ENCODE results near the gene SAFB.

The SAFB gene

DNA sequence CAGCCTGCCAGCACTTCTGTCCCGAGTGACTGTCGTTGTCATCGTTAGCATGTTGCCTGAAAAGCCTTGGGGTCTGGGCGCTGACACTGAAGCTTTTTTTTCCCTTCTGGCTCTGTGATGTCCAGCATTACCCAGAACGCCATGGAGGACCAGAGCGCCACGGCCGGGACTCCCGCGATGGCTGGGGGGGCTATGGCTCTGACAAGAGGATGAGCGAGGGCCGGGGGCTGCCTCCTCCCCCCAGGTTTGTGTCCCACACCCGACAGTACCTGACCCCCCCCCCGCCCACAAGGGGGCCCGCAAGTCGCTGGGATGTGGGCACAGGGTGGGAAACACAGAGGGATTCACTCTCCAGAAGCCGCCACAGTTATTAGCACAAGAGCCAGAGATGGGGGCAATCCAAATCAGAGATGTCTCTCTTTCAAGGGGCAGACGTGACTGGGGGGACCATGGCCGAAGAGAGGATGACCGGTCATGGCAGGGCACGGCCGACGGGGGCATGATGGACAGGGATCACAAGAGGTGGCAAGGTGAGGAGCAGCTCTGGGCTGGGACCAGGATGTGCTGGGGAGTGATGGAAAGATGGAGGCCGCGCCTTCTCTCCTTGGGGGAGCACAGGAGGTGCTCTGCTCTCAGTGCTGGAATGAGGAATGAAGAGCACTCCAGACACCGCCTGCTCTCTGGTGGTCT lies 44.2 kb downstream of the SAFB start:
- DNase-seq (ENCODE audit: low spot score): no peak

DNA sequence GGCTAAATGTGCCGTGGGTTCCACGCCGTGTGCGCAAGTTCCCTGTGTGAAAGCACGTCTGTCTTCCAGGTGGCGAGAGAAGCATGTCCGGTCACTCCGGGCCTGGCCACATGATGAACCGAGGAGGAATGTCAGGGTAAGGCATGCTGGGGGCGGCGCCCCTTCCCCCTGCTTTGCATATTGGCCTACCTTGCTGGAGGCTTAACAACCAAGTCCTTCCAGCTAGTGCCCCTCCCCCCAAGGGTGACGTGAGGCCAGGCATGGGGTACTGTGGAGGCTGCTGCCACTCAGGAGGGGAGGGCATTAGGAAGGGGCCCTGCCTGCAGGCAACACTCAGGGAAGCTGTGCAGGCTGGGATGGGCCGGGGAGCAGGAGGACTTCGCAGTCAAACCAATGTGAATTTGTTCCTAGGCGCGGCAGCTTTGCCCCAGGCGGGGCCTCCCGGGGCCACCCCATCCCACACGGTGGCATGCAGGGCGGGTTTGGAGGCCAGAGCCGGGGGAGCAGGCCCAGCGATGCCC lies 44.9 kb downstream of the SAFB start:
- DNase-seq (ENCODE audit: low spot score): no peak

DNA sequence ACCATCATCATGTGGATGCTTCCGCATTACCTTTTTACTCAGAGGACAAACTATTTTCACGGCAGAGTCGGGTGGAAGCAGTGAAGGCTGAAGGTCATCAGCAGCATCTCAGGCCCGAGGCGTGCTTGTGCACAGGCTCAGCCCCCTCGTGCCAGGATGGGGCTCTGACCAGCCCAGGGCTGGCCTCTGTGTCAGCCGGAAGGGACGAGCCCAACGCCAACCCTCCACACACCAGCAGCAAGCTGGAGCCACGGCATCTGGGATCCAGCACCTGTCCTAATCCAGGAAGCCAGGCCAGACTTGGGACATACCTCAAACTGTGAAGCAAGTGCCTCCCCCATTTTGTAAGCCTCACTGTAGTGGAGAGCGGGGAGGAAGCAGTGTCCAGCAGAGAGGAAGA lies 46.3 kb downstream of the SAFB start:
- no peak for DNase-seq (ENCODE audit: low spot score)

DNA sequence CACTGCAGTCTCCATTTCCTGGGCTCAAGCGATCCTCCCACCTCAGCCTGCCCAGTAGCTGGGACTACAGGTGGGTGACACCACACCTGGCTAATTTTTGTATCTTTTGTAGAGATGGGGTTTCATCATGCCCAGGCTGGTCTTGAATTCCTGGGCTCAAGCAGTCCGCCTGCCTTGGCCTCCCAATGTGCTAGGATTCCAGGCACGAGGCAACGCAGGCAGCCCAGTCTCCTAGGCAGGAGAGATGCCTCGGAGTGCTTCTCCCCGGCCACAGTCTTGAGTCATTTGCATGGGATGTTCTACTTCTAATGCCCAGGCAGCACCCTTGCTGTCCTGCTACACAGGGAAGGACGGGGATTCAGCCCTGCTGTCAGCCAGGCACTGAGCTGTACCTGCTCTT lies 48.7 kb downstream of the SAFB start:
- no peak for DNase-seq (ENCODE audit: low spot score)

DNA sequence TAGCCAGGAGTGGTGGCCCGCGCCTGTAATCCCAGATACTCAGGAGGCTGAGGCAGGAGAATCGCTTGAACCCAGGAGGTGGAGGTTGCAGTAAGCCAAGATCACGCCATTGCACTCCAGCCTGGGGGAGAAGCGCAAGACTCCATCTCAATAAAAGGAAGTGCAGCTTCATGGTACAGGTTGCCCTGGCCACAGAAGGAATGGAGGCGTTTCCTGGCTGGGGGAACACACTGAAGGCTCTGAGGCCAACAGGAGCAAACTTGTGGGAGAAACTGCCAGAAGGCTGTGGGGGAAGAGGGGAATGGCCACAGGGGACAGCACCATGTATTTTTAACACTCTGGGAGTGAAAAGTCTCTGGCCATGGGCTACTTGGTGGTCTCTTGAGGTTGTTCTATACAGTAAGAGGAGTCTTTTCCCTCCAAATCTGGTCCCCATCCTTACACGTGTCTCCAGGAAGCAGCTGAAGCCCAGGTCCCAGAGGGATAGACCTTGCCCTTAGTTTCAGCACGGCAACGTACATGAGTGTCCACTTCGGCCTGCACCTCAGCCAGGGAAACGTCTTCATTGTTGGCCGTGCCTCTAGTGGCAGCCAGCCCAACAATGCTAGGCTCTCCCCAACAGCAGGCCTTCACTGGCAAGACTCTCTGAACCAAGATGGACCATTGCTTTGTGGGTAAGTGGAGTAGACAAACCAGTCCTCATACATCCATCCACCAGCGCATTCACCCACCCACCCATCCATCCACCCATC lies 50.0 kb downstream of the SAFB start:
- DNase-seq (ENCODE audit: low spot score): no peak

DNA sequence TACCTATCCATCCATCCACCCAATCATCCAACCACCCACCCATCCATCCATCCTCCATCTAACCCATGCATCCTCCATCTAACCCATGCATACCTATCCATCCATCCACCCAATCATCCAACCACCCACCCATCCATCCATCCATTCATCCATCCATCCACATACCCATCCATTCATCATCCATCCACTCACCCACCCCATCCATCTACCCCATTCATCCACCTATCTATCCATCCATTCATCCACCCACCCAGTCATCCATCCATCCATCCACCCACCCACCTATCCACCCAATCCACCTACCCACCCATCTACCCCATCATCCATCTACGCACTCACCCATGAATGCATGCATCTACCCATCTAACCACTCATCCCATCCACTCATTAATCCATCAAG lies 50.9 kb downstream of the SAFB start:
- DNase-seq (ENCODE audit: low spot score): no peak

DNA sequence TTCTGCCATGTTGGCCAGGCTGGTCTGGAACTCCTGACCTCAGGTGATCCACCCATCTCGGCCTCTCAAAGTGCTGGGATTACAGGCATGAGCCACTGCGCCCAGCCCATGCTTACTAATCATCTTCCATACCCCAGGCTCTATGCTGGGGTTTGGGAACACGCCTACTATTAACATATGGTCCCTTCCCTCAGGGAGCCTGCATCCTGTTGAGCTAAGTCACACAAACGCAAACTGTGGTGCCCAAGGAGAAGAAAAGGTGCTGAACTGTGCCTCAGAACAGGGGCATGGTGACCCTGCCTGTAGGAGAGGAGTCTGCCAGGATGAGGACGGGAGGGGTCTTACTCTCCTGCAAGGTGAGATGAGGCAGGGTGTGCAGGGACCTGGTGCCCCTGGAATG lies 51.8 kb downstream of the SAFB start:
- no peak for DNase-seq (ENCODE audit: low spot score)

GRCh38 chr19:5676105-5676771 lies 53.4 kb downstream of the SAFB start:
- DNase-seq (ENCODE audit: low spot score): no peak

DNA sequence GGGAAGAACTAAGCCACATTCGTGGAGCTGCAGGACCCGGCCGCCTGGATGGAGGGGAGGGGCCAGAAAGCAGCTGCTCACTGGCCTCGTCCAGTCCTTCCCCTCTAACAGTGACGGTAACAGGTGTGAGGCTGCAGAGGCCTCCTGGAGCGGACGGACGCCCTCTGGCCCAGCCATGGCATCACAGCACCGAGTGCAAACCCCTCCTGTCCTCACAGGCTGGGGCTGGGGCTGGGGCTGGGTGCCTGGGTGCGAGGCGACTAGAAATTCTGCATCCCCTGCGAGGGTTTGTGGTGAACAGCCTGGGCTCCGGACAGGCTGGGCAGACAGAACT lies 53.9 kb downstream of the SAFB start:
- no peak for DNase-seq (ENCODE audit: low spot score)

GRCh38 chr19:5677136-5677535 lies 54.3 kb downstream of the SAFB start:
- no peak for DNase-seq (ENCODE audit: low spot score)

GRCh38 chr19:5677580-5677979 lies 54.7 kb downstream of the SAFB start:
- DNase-seq (ENCODE audit: low spot score): no peak

- DNase-seq (ENCODE audit: low spot score): no peak
These were observed 55.3 kb downstream of the SAFB start for GRCh38 chr19:5678071-5678718.

DNA sequence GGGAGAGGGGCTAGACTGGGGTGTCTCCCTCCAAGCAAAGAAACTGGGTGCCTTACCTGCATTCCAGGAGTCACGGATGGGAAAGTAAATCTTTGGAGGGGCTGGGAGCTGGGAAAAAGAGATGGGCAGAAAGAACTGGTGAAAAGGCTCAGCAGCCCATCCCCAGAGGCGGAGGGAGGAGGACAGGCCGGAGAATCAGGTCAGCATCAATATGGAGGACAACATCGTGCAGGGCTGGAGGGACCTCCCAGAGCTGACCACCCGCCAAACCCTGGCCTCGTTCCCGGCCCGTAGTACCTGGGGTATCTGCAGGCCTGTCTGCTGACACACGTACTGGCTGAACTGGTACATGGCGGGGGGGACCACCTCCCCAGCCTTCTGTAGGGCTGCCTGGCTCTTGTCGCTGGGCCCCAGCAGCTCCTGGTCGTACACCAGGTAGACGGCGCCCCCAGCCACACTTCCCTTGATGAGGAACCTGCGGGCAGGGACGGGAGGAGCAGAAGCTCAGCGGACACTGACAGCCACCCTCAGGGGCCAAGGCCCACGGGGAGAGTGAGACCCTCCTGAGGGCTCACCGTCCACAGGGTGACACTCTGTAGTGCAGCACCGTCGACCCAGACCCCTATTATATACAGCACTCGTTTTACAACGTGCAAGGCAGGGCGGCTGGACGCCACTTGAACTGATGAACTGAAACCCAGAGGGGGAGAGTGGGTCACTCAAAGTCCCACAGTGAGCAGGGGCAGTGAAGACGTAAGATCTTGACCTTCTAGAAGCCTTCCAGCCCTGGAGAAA lies 56.6 kb downstream of the SAFB start:
- DNase-seq (ENCODE audit: low spot score): no peak

GRCh38 chr19:5680084-5680436 lies 57.2 kb downstream of the SAFB start:
- no peak for DNase-seq (ENCODE audit: low spot score)

DNA sequence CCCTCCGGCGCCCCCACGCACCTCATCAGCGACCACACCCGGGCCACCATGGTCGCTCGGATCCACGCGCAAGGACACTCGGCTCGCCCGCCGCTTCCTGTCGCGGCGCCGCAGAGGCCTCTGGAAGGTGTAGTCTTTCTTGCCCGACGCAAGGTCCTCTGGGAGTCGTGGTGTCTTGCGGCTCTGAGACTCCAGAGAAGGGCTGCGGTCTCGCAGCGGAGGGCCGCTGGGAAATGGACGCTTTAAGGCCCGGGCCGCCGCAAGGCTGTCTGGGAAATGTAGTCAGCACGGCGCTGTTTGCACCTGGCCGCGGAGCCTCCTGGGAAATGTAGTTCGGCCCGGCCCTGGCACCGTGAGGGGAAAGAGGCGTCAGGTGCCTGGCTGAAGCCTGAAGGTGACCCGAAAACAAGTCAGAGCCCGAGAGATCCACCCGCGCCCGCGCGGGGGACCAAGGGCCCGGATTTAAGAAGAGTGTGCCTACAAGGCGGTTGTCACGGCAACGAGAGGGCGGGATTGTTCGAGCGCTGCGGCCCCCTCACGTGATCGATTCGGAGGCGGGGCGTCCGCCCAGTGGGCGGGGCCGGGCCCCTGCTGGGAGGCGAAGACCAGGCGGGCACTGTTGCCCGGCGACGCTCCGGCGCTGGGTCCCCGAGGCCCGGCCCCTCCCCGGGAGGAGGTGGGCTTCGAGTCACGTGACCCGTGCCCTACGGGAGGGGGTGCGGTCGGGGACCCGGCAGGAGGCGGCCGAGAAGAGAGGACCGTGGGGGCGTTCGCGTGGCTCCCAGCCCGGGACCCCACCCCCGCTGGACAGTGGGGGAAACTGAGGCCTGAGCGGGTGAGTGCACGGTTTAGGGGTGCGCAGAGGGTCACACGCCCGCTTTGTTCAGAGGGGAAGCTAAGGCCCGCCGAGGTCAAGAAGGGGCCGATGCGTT lies 57.8 kb downstream of the SAFB start, which contains the start of the genes HSD11B1L and MICOS13:
Gene HSD11B1L, plus strand, starts transcription at position 591 of the 932 bp plus-strand sequence. CDS start 3,806 bp downstream, outside the sequence.
Gene MICOS13, minus strand, starts transcription at position 80 of the 932 bp plus-strand sequence. Its CDS starts 30 bp downstream, at position 50.
- DNase-seq (ENCODE audit: low spot score): peak; percentile 99

GRCh38 chr19:5681391-5682106 lies 58.7 kb downstream of the SAFB start:
- no peak for DNase-seq (ENCODE audit: low spot score)

- DNase-seq (ENCODE audit: low spot score): no peak
These were observed 59.2 kb downstream of the SAFB start for GRCh38 chr19:5682107-5682482.

DNA sequence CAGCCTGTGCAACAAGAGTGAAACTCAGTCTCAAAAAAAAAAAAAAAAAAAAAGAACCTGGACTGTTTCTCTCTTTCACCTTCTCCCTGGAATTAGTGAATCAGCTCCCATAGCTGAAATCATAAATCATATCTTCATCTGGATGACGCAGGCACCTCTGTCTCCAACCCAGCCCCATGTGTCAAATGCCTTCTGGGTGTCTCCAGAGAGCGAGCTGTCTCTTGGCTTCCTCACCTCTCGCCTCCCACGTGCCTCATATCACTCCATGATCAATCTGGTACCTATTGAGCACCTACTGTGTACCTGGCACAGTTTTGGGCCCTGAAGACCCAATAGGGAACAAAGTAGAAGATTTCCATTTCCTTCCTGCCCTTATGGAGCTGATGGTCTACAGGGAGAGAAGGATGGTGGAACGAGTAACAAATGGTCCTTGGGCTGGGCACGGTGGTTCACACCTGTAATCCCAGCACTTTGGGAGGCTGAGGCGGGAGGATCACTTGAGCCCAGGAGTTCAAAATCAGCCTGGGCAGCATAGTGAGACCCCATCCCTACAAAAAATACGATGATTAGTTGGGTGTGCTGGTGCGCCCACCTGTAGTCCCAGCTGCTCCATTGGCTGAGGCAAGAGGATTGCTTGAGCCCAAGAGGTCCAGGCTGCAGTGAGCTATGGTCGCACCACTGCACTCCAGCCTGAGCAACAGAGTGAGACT lies 60.4 kb downstream of the SAFB start:
- no peak for DNase-seq (ENCODE audit: low spot score)

Data from pons (tissue), 1 donor.